Stimulated activated CD4-positive, alpha-beta T cell treated with anti-CD3 and anti-CD28 coated beads, TNF-alpha, amount 100 ng/mL, for 24 hours (primary cell): ENCODE measurements around the gene VAV3.

ENCODE experiments used
- DNase-seq, 3 experiments: peaks; one replicate each; pipeline ENCODE4 v3.0.0-alpha.2; 2020; ENCODE audit warnings: low read depth in 3 of 3

Gene VAV3

GRCh38 chr1:107936498-107937481, 28.2 kb downstream of the VAV3 start:
- DNase-seq = peak; percentile 33 to 50 (median 45)

- peak; percentile 12 to 32 (median 27) for DNase-seq
Observed at GRCh38 chr1:107935396-107936064, 29.4 kb downstream of the VAV3 start.

GRCh38 chr1:107934578-107934977, 30.4 kb downstream of the VAV3 start:
- DNase-seq = peak in 1 of 3 experiments; percentile 31

- no peak for DNase-seq
Observed at GRCh38 chr1:107933736-107934135, 31.2 kb downstream of the VAV3 start.

- DNase-seq = no peak
Observed at GRCh38 chr1:107930292-107930691, 34.7 kb downstream of the VAV3 start.

GRCh38 chr1:107927820-107928219, 37.2 kb downstream of the VAV3 start:
- no peak for DNase-seq

GRCh38 chr1:107926436-107927080, 38.4 kb downstream of the VAV3 start:
- no peak for DNase-seq

- DNase-seq = no peak
Observed at GRCh38 chr1:107925565-107925964, 39.4 kb downstream of the VAV3 start.

GRCh38 chr1:107920999-107921398, 44.0 kb downstream of the VAV3 start:
- DNase-seq = no peak

GRCh38 chr1:107920561-107920960, 44.4 kb downstream of the VAV3 start:
- DNase-seq = no peak

- no peak for DNase-seq
Observed at GRCh38 chr1:107919953-107920352, 45.0 kb downstream of the VAV3 start.

- no peak for DNase-seq
Observed at GRCh38 chr1:107914119-107914765, 50.7 kb downstream of the VAV3 start.

- DNase-seq = no peak
Observed at GRCh38 chr1:107912656-107913055, 52.3 kb downstream of the VAV3 start.

GRCh38 chr1:107900090-107900945, 64.7 kb downstream of the VAV3 start:
- DNase-seq = no peak

GRCh38 chr1:107899655-107900054, 65.3 kb downstream of the VAV3 start:
- no peak for DNase-seq

- DNase-seq = no peak
Observed at GRCh38 chr1:107897438-107898345, 67.3 kb downstream of the VAV3 start.

- no peak for DNase-seq
Observed at GRCh38 chr1:107896936-107897335, 68.0 kb downstream of the VAV3 start.

GRCh38 chr1:107896401-107896800, 68.6 kb downstream of the VAV3 start:
- no peak for DNase-seq

- DNase-seq = peak in 1 of 3 experiments; percentile 2
Observed at GRCh38 chr1:107895403-107896191, 69.4 kb downstream of the VAV3 start.
